Pancreas (tissue), 10 donors: ENCODE data around the gene ERBB4. TPM values are rescaled to one million over a fixed set of nuclear protein-coding genes. Genes with fewer than 3 reads are reported as not detected.

Source experiments
- ATAC-seq, 4 donors: fragments of 200-7000 bp; cut with Tn5 transposase; one replicate each; pipeline versions ENCODE4 v1.8.0 to v1.9.1; 2020; ENCODE audit warnings: mild to moderate bottlenecking in 4 of 4, moderate library complexity in 4 of 4
- DNase-seq, 6 donors: peaks; one replicate each; pipeline ENCODE4 v3.0.0-alpha.2; 2020
- FAIRE-seq: peaks from 2 replicates; lab custom pipeline; 2012; peaks lifted over from hg19 to GRCh38; lab: Jason Lieb, UNC
- H3K27ac ChIP-seq, 4 donors: fragments of 200-600 bp; sonication (generic); 1 replicate in 3 of 4; 2 replicates in 1 of 4; pipeline versions ENCODE4 v1.5.0 to v1.8.0; 2020
- H3K27me3 ChIP-seq, 4 donors: fragments of 200-600 bp; one replicate each; pipeline ENCODE4 v1.8.0; 2021
- H3K36me3 ChIP-seq, 3 donors: fragments of 200-600 bp; sonication (generic) in 1 of 3; one replicate each; pipeline versions ENCODE4 v1.5.0 to v1.8.0; 2020 to 2021
- H3K4me1 ChIP-seq, 3 donors: fragments of 200-600 bp; one replicate each; pipeline ENCODE4 v1.8.0; 2021
- H3K4me3 ChIP-seq, 4 donors: fragments of 200-600 bp; sonication (generic) in 2 of 4; one replicate each; pipeline versions ENCODE4 v1.5.0 to v1.8.0; 2020 to 2021
- H3K9me3 ChIP-seq, 4 donors: fragments of 200-600 bp; one replicate each; pipeline ENCODE4 v1.8.0; 2021
- WGBS, 2 donors: extraction: QIAGEN DNeasy Blood & Tissue Kit; methylation state at CpG; one replicate each; pipeline ENCODE4 v1.1.7; 2013; 5-methylcytosine and 5-hydroxymethylcytosine counted together
- intact Hi-C, 3 donors: fragments of 100-400 bp; cut with DNase I; formaldehyde crosslinking; loops; one replicate each; pipeline versions ENCODE4 v1.11.1 to v1.14.2; 2022
- polyA plus RNA-seq, 2 donors: library from polyadenylated mRNA; stranded (reverse); fragments of 200-250 nt; gene quantifications; one replicate each; pipeline ENCODE4 v1.2.3, GENCODE V29; 2013
- total RNA-seq, 6 donors: library from RNA; stranded (reverse); fragmentation: NEBNext Ultra II Directional in 4 of 6; extraction: Animal tissue kit (Norgen Biotek cat#: 25700) in 4 of 6; gene quantifications; one replicate each; pipeline versions ENCODE4 v1.2.1 to v1.2.4, GENCODE V29; 2021 to 2023
- TF ChIP-seq, protein P1 (sequence below), 4 donors: fragments of 200-600 bp; sonication (generic) in 3 of 4; IDR thresholded peaks; one replicate each; pipeline versions ENCODE4 v1.5.0 to v1.8.0; 2021; ENCODE audit warnings: antibody characterized with exemption in 4 of 4
- donor health status: healthy with polysubstance abuse.
- donor health status: DM: no; HTN: no; CAD: no; lungs with moderate emphysema.
- donor health status: DM: no; HTN: no; CAD: no.
- donor health status: control.
- donor health status: control.
- donor health status: Bipolar disorder and iron deficiency.
- donor health status: DM: yes; HTN: yes; CAD: no.
- donor health status: DM: no; HTN: no; CAD: no.
- donor health status: DM: no; HTN: no; CAD: no.
- donor health status: DM: yes; HTN: yes; CAD: no.

The ERBB4 gene
- total and polyA plus RNA-seq, 8 donors, result 0.30 to 5.0 (median 3.3) TPM

DNA sequence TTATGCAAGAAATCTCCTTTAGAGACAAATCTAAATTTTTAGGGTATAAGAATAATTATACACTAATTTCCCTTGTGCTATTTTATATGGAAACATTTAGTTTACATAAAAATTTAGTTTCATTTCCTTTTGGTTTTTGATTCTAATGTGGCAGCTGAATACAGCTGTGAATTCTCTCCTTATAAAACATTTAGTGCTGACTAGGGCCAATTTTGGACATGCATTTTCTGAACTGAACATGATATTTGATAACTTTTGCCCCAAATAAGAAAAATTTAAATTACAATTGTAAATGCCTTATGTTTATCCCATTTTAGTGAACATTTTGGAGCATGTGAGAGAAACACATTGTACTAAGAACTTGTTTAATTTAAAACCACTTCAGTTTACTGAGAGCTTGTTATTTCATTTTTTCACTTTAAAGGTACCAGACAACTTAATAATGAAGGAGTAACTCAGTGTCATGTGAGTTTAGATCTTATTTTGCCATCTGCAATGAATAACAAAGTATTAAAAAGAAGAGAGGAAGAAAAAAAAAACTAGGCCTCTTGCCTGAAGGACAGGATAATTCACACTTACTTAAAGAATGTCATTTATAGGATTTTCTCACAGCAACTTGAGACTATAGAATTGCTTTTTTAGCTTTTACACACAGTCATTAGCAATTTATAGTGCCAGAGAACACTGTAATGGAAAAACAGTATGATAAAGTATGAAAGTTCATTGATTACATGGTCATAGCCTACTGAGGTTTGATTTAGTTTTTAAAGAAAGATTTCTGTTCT, 209.7 kb downstream of the ERBB4 start:
- intact Hi-C loops, result no loop called here
- peaks cover 0 to 4% (median 0%) of the 10 kb centered on the region in 3 donors for H3K4me1 ChIP-seq
- H3K9me3 ChIP-seq, result no peaks in the 10 kb centered on the region
- H3K36me3 ChIP-seq, result no peaks in the 10 kb centered on the region
- no peaks in the 10 kb centered on the region for H3K27me3 ChIP-seq
- no peak for ATAC-seq
- DNase-seq, result no peak
- no peak for FAIRE-seq
- H3K27ac ChIP-seq, result no peak overlapping the region
- TF ChIP-seq, protein P1, sequence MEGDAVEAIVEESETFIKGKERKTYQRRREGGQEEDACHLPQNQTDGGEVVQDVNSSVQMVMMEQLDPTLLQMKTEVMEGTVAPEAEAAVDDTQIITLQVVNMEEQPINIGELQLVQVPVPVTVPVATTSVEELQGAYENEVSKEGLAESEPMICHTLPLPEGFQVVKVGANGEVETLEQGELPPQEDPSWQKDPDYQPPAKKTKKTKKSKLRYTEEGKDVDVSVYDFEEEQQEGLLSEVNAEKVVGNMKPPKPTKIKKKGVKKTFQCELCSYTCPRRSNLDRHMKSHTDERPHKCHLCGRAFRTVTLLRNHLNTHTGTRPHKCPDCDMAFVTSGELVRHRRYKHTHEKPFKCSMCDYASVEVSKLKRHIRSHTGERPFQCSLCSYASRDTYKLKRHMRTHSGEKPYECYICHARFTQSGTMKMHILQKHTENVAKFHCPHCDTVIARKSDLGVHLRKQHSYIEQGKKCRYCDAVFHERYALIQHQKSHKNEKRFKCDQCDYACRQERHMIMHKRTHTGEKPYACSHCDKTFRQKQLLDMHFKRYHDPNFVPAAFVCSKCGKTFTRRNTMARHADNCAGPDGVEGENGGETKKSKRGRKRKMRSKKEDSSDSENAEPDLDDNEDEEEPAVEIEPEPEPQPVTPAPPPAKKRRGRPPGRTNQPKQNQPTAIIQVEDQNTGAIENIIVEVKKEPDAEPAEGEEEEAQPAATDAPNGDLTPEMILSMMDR (IDR thresholded peaks at IDR 0.05), result no peak
- H3K4me3 ChIP-seq, result no peak overlapping the region

DNA sequence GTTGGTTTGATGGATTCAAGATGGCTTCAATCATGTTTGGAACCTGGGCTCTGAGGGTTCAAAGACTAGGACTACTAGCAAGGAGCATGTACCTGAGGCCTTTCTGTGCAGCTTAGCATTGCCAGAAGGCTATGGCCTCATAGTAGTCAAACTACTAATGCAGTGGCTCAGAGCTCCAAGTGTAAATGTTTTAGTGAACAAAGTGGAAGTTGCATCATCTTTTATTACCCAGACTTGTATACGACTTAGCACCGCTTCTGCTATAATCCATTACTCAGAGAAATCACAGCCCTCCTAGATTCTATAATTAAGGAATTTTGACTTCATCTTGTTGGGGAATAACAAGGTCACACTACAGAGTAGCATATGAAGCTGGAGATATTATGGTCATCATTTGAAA, 210.5 kb downstream of the ERBB4 start:
- no peak for DNase-seq
- H3K4me3 ChIP-seq, result no peak overlapping the region
- intact Hi-C loops, result no loop called here
- FAIRE-seq, result no peak
- no peak overlapping the region for H3K27ac ChIP-seq
- no peaks in the 10 kb centered on the region for H3K9me3 ChIP-seq
- no peaks in the 10 kb centered on the region for H3K36me3 ChIP-seq
- TF ChIP-seq, protein P1 (IDR thresholded peaks at IDR 0.05), result no peak
- peaks cover 0 to 4% (median 0%) of the 10 kb centered on the region in 3 donors for H3K4me1 ChIP-seq
- no peaks in the 10 kb centered on the region for H3K27me3 ChIP-seq
- 85 to 89% methylated on average over 2 of the region's 2 CpGs for WGBS, 2 donors
- no peak for ATAC-seq

GRCh38 chr2:212327171-212327809, 211.3 kb downstream of the ERBB4 start:
- WGBS, 2 donors, result 77 to 78% methylated on average over 4 of the region's 4 CpGs
- no peak for ATAC-seq
- H3K4me1 ChIP-seq, result peaks cover 0 to 4% (median 0%) of the 10 kb centered on the region in 3 donors

GRCh38 chr2:212318636-212319035, 220.0 kb downstream of the ERBB4 start:
- no peak overlapping the region for H3K4me3 ChIP-seq
- DNase-seq (no peak), FAIRE-seq (no peak), ATAC-seq (no peak)
- no peaks in the 10 kb centered on the region for H3K27me3 ChIP-seq
- intact Hi-C loops, result no loop called here
- peaks cover 0 to 5% (median 0%) of the 10 kb centered on the region in 4 donors for H3K9me3 ChIP-seq
- no peaks in the 10 kb centered on the region for H3K36me3 ChIP-seq
- H3K27ac ChIP-seq, result no peak overlapping the region
- H3K4me1 ChIP-seq, result no peaks in the 10 kb centered on the region
- 93 to 97% methylated on average over 2 of the region's 2 CpGs for WGBS, 2 donors
- TF ChIP-seq, protein P1 (IDR thresholded peaks at IDR 0.05), result no peak

More at GRCh38 chr2:212327171-212327809, 211.3 kb downstream of the ERBB4 start:
- H3K9me3 ChIP-seq, result peaks cover 0 to 5% (median 0%) of the 10 kb centered on the region in 4 donors
- TF ChIP-seq, protein P1 (IDR thresholded peaks at IDR 0.05), result no peak
- DNase-seq (no peak), FAIRE-seq (no peak)
- H3K27me3 ChIP-seq, result no peaks in the 10 kb centered on the region
- no peak overlapping the region for H3K27ac ChIP-seq
- no peaks in the 10 kb centered on the region for H3K36me3 ChIP-seq
- H3K4me3 ChIP-seq, result no peak overlapping the region
- intact Hi-C loops, result no loop called here

GRCh38 chr2:212314680-212315079, 223.9 kb downstream of the ERBB4 start:
- FAIRE-seq (no peak), ATAC-seq (no peak), DNase-seq (no peak)
- no peaks in the 10 kb centered on the region for H3K9me3 ChIP-seq
- no peaks in the 10 kb centered on the region for H3K4me1 ChIP-seq
- no peak overlapping the region for H3K4me3 ChIP-seq
- H3K36me3 ChIP-seq, result no peaks in the 10 kb centered on the region
- TF ChIP-seq, protein P1 (IDR thresholded peaks at IDR 0.05), result no peak
- H3K27ac ChIP-seq, result no peak overlapping the region
- H3K27me3 ChIP-seq, result no peaks in the 10 kb centered on the region
- intact Hi-C loops, result no loop called here
